NCI-H2081 treated with DMSO at 0.1 percent for 48 hours (cell line): ENCODE measurements around the gene EYA2.
"Not testable (repeated sequence)": the region's sequence is repeated elsewhere in the genome, so short reads cannot be mapped to it uniquely, and the experiment has no call there.

Experiments used
- DNase-seq: peaks from one replicate; lab custom pipeline; 2025; lab: John Stamatoyannopoulos, UW

EYA2 gene

GRCh38 chr20:46955601-46956556, 61.2 kb downstream of the EYA2 start:
- DNase-seq = no peak

GRCh38 chr20:46959081-46959692, 64.5 kb downstream of the EYA2 start:
- no peak for DNase-seq

- DNase-seq = no peak
These were observed 65.2 kb downstream of the EYA2 start for GRCh38 chr20:46959821-46960220.

GRCh38 chr20:46960536-46960935, 65.9 kb downstream of the EYA2 start:
- DNase-seq = no peak

DNA sequence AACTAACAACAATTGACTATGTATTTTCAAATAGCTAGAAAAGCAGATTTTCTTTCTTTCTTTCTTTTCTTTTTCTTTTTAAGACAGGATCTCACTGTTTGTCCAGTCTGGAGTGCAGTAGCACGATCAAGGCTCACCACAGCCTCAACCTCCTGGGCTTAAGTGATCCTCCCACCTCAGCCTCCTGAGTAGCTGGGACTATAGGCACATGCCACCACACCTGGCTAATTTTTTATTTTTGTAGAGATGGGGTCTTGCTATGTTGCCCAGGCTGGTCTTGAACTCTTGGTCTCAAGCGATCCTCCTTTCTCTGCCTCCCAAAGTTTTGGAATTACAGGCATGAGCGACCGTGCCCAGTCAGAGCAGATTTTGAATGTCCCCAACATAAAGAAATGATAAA, 67.3 kb downstream of the EYA2 start:
- not testable (repeated sequence) for DNase-seq

- DNase-seq = no peak
These were observed 68.0 kb downstream of the EYA2 start for GRCh38 chr20:46962452-46963195.

DNA sequence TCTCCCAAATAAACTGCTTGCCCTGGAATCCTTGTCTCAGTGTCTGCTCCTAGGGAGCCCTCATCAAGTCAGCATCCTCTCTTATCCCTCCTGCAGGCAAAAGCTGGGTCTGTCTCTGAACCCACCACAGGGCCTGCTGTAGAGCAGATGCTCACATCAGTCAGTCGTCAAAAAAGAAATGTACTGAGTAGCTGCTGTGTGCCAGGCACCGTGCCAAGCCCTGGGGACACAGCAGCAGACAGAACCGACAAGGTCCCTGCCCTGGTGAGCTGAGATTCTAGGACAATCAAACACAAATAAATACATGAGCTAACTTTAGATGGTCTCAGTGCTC, 68.5 kb downstream of the EYA2 start:
- DNase-seq = no peak

- DNase-seq = no peak
These were observed 69.3 kb downstream of the EYA2 start for GRCh38 chr20:46963758-46964617.

- no peak for DNase-seq
These were observed 70.2 kb downstream of the EYA2 start for GRCh38 chr20:46964618-46965455.

DNA sequence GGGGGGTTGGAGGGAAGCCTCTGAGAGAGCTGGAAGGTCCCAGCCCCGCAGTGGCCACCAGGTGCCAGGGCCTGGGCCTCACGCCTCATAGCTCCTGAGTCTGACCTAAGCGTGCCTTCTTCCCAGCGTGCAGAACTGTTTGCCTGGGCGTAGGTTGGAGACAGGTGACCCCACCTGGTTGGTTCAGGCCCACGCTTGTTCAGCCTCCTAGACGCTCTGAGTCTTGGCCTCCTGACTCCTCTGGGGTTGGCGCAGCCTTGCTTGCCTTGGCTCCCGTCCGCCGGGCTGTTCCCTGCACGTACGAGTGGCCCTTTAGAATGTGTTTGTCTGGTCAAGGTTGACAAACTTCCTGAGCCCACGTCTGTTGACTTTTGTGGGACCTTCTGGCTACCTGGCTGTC, 70.8 kb downstream of the EYA2 start:
- no peak for DNase-seq

DNA sequence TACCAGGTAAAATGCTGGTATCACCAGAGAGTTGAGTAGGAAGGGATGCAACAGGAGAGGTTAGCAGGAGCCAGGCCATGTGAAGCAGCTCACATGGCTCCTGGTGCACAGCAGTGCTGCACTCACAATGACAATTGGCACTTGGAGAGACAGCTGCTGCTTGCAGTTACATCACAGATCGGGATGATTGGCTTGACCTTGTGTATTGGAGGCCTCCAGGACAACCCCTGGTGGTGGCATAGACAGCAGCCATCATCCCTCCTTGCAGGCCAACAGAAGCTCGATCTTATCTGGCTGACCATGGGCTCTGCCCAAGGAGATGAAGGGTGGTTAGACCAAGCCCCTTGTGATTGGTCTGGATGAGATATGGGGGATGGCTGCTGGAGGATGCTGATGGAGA, 73.0 kb downstream of the EYA2 start:
- DNase-seq = no peak

DNA sequence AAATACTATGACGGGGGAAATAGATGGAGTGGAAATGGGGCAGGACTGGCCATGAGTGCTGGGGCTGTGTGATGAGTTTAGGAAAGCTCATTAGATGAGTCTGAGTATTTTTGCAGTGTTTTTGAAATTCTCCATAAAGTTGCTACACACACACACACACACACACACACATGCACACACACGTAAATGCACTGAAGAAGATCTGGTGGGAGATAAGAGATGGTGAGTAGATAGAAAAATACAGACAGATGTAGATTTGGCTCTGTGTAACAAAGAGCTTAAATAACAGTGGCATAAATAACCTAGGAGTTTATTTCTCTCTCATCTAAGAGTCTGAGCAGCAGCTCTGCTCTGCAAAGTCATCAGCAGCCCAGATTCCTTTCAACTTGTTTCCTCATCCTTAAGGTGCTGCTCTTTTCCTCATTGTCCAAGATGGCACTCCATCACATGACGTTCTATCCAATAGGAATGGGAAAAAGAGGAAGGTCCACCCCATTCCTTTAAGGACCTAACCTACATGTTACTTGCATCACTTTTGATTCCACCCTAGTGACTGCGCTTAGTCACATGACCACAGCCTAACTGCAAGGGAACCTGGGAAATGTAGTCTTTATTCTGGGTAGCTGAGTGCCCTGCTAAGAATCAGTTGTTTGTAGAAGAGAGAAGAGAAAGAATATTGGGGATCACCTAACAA, 76.4 kb downstream of the EYA2 start:
- no peak for DNase-seq

GRCh38 chr20:46973766-46974165, 79.1 kb downstream of the EYA2 start:
- no peak for DNase-seq

DNA sequence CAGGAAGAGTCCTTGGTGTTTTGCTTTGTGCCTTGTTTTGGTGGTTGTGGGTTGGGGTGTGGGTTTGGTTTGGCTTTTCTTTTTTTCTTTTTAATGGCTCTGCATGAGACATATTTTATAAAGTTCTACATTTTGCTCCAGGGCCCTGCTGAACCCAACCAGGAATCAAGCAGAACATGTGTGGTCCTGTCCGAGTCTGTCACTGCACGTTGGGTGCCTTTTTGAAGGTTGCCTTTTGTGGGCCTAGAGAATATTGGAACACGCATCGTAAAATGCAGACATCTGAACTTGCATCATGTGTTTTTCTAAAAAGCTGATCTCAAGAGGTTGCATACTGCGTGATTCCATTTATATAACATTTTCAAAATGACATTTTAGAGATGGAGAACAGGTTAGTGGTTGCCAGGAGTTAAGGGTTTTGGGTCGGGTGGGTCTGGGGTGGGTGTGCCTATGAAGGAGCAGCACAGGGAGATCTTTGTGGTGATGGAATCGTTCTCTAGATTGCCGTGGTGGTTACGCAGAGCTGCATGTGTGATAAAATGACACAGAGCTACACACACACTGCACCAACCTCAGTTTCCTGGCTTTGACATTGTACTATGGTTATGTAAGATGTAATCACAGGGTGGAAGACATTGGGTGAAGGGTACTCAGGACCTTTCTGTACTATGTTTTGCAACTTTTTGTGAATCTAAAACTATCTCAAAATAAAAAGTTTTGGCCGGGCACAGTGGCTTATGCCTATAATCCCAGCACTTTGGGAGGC, 80.2 kb downstream of the EYA2 start:
- DNase-seq = no peak

DNA sequence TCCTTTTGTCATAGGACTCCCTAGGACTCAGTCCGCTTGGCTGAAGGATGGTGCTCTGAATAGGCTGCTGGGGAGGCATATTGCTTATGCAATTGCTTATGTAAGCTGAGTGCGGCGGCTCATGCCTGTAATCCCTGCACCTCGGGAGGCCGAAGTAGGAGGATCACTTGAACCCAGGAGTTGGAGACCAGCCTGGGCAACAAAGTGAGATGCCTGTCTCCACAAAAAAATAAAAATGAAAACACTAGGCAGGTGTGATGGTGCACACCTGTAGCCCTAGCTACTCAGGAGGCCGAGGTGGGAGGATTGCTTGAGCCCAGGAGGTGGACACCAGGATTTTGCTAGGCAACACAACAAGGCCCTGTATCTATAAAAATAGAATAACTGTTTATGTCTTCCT, 81.3 kb downstream of the EYA2 start:
- DNase-seq = no peak

DNA sequence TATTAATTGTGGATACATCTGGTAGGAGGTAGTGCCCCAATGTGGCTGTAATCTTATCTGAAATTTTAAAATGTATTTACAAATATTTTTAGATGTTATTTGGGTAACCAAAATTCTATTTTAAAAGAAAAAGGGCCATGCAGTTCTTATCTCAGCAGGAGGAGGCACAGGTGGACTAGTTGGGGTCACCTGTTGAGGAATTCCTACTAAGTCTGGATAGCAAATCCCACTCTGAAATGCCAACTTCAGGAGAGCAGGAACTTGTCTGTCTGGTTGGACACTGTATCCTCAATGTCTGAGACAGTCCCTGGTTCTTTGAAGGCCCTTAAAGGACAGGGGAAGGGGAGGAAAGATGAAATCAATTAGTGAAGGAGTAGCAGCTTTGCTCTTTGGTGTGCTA, 82.6 kb downstream of the EYA2 start:
- DNase-seq = no peak

- DNase-seq = no peak
These were observed 83.4 kb downstream of the EYA2 start for GRCh38 chr20:46977909-46978588.

DNA sequence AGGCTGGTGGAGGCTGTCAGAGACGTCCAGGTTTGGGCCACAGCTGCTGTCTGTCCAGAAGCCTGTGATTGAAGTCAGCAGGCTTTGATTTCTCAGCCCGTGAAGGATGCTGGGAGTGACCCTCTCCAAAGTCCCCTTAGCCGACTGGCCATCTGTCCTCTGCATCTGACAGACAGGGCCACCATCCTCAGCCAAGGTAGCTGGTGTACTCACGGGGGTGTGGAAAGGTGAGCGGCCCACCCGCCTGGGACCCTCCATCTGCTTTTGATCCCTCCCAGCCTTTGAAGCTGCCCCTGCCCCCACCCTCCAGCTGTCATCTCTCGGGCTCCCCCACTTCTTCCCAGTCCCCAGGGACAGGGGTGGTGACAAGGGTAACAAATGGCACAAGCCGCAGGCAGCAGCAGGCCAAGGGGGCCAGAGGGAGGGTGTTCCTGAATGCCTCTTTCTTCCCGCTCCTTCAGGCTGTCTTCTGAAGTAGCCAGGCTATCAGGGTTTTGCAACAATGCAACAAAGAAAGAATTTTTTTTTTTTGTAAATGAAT, 84.4 kb downstream of the EYA2 start:
- DNase-seq = no peak
